GM12891 (cell line): ENCODE measurements around the gene LRRC10.
A peak's percentile ranks its signal among the peaks of the same experiment; 100 is the strongest.

Source experiments
- DNase-seq: peaks from one replicate; pipeline ENCODE4 v3.0.0; 2011; ENCODE audit warnings: low spot score; ENCODE audit not compliant: insufficient read length
- FAIRE-seq: peaks from 2 replicates; lab custom pipeline; 2011; peaks lifted over from hg19 to GRCh38; lab: Jason Lieb, UNC
- PAX5 ChIP-seq: IDR thresholded peaks from 2 replicates; pipeline ENCODE4 v1.6.1; 2011; ENCODE audit warnings: low read length, moderate library complexity, mild to moderate bottlenecking; ENCODE audit not compliant: insufficient read depth, severe bottlenecking
- POLR2A ChIP-seq: IDR thresholded peaks from 2 replicates; pipeline ENCODE4 v1.6.1; 2011; ENCODE audit warnings: low read depth, low read length, control low read depth
- POLR2AphosphoS5 ChIP-seq: IDR thresholded peaks from 2 replicates; pipeline ENCODE4 v1.6.1; 2011; ENCODE audit warnings: low read depth, low read length, control low read depth
- POU2F2 ChIP-seq: IDR thresholded peaks from 2 replicates; pipeline ENCODE4 v1.6.1; 2011; ENCODE audit warnings: low read depth, mild to moderate bottlenecking, control low read depth, low read length, moderate library complexity
- SPI1 ChIP-seq: IDR thresholded peaks from 2 replicates; pipeline ENCODE4 v1.6.1; 2011; ENCODE audit warnings: low read depth, low read length, control low read depth
- TAF1 ChIP-seq: IDR thresholded peaks from 2 replicates; pipeline ENCODE4 v1.6.1; 2011; ENCODE audit warnings: low read depth, low read length, control low read depth

LRRC10 gene

DNA sequence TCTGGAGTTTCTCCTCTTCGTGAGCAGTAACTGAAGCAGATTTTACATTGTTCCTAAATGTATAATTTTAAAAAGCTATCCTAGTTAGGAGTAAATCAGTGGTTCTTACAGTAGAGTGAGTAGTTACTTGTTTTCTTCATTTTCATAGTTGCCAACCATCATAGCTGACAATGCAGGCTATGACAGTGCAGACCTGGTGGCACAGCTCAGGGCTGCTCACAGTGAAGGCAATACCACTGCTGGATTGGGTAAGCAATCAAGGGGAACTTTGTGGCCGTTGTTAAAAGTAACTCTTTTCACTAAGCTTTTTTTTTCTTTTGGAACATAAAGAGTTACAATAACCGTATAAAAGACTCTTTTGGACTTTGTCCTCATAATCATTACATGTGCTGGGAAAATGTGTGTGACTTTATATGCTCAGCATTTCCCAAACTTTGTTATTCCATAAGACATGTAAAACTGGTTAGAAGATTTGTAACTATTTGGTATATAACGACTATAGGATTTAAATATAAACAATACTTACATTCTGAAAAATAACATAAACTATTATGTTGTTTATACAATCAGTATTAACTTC, 12.4 kb downstream of the LRRC10 start:
- FAIRE-seq, result no peak
- no peak for TF ChIP-seq POLR2AphosphoS5
- TF ChIP-seq TAF1, result no peak
- no peak for TF ChIP-seq POLR2A
- no peak for TF ChIP-seq SPI1
- no peak for DNase-seq

DNA sequence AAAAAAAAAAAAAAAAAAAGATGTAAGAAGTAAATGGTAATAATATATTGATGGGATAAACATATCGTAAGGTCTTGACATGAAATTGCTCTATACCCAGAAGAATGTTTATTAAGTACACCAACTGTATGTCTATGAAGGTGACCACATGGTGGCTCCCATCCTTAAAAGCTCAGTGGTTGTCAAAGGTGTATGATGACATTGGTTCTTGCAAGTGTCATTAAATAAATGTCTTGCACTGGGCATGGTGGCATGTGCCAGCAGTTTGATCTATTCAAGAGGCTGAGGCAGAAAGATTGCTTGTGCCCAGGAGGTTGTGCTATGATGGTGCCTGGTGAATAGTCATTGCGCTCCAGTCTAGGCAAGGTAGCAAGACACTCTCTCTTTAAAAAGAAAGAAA, 15.0 kb downstream of the LRRC10 start:
- DNase-seq (no peak), FAIRE-seq (no peak)
- no peak for TF ChIP-seq POU2F2
- no peak for TF ChIP-seq POLR2AphosphoS5
- no peak for TF ChIP-seq TAF1
- no peak for TF ChIP-seq PAX5
- TF ChIP-seq POLR2A, result no peak
- no peak for TF ChIP-seq SPI1

- TF ChIP-seq POLR2A, result no peak
- TF ChIP-seq POLR2AphosphoS5, result no peak
- no peak for TF ChIP-seq POU2F2
- no peak for TF ChIP-seq TAF1
- TF ChIP-seq PAX5, result no peak
- no peak for TF ChIP-seq SPI1
- FAIRE-seq (no peak), DNase-seq (no peak)
Observed at GRCh38 chr12:69589082-69589481, 21.6 kb downstream of the LRRC10 start.

- TF ChIP-seq SPI1 (no peak), POU2F2 (no peak), PAX5 (no peak), TAF1 (no peak), POLR2A (0 out of 2 replicates have a peak, but pooled peaks have one; percentile 14)
- no peak for FAIRE-seq
- DNase-seq, result no peak
Observed at GRCh38 chr12:69588527-69588926, 22.2 kb downstream of the LRRC10 start.

DNA sequence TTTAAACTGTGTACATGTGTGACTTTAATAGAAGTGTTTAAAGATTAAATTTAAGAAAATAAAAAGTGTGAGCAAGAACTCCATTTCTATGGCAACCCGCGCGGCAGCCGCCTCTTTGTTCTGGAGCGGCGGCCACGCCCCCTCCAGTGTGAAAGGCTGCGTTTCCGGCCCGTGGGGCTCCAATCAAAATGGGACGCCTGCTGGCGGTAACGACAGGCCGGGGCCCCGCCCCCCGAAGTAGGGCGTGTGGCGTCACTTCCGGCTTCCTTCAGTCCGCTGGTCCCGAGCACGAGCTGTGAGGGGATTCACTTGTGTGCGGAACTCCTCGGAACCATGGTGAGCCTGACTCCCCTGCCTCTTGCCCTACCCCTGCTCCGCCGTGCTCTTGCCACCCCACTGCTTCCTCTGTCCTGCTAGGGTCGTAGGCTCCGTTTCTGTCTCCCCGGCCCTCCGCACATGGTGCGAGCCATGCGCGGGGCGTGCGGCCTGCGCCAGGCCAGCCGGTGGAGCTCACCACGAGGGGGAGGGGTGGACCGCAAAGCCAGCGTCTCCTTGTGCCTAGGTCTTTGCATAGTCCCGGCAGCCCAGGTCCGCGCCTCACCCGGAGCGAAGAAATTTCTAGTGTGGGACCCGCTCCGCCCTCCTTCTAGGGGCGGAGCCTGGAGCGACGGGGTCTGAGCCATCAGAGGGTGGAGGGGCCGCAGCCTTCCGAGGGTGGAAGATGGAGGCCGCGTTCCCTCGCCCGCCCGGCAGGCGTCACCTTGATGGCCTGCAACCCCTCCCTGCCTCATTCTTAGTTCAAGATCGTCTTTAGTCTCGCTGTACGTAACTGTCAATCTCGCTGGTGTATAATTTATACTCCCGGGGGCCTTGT, 25.3 kb downstream of the LRRC10 start, which contains the start of gene CCT2:
TSS of gene CCT2 (plus strand) at position 271 of the 874 bp plus-strand sequence. CDS start at position 334, 63 bp downstream.
- DNase-seq, result peak; percentile 82
- TF ChIP-seq POLR2A (peak; percentile 98), POLR2AphosphoS5 (peak; percentile 98), POU2F2 (peak; percentile 83), SPI1 (no peak), PAX5 (no peak), TAF1 (peak; percentile 97)
- FAIRE-seq, result peak; percentile 97

DNA sequence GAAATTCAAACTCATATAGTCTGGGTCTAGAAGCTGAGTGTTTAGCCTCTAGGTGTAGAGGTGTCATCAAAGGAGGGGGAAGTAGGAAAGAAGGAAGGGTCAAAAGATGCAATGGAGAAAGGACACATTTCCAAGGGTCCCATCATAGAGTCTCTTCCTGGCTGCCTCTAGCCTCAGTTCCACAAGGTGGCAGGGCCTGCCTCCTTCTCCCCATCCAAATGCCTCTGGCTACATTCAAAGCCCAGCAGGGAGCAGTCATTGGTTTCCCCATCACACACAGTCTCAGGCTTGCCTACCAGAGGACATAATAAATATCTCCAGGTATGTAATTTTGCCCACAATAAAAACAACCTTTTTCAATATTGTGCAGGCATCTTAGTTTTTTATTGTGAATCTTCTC, 27.5 kb downstream of the LRRC10 start:
- DNase-seq (no peak), FAIRE-seq (no peak)
- TF ChIP-seq POU2F2 (no peak), TAF1 (no peak), SPI1 (no peak), POLR2AphosphoS5 (no peak), POLR2A (no peak), PAX5 (no peak)

DNA sequence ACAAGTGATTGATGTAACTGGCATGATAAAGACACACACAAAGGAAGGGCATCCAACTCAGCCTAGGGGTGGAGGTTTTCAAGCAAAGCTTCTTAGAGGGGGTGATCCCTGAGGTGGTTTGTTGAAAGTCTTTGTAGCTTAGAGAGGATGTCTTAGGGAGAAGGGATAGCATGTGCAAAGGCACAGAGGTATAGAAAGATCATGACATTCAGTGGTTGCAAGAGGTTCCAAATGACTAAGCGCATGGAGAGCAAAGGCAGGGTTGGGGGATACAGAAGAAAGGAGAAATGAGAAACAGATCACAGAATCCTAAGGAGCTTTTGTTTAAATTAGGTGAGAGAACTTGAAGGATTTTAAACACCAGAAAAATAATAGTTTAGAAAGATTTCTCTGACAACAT, 30.6 kb downstream of the LRRC10 start:
- DNase-seq (no peak), FAIRE-seq (no peak)
- TF ChIP-seq POLR2A, result no peak
- TF ChIP-seq SPI1, result no peak
- TF ChIP-seq POU2F2, result no peak
- TF ChIP-seq TAF1, result no peak
- TF ChIP-seq PAX5, result no peak
- TF ChIP-seq POLR2AphosphoS5, result no peak

DNA sequence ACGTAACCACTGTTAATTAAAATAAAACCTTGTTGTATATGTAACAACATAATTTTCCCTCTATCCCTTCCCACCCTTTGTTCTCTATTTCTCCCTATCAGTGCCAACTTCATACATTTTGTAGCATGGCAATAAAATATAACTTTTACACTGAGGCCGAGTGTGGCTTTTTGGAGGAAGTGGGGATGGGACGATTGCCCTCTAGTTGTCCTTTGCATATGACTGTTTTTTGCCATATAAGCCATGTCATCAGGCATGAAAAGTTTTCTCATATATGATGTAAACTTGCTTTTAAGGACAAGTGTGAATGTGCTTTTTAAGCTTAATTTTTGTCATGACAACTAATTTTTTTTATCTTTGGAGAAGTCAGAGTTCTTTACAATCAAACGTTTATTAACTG, 31.7 kb downstream of the LRRC10 start:
- FAIRE-seq (no peak), DNase-seq (no peak)
- TF ChIP-seq PAX5 (no peak), POLR2AphosphoS5 (no peak), POU2F2 (no peak), SPI1 (peak; percentile 71), POLR2A (no peak), TAF1 (no peak)

- DNase-seq, result no peak
- FAIRE-seq, result no peak
- no peak for TF ChIP-seq TAF1
- no peak for TF ChIP-seq PAX5
- TF ChIP-seq POLR2A, result no peak
- TF ChIP-seq POLR2AphosphoS5, result no peak
- TF ChIP-seq SPI1, result peak; percentile 51; the same call in 1 of the 2 replicates
Observed at GRCh38 chr12:69578283-69578682, 32.4 kb downstream of the LRRC10 start.
